ELF-1 (cell line): ENCODE measurements around the gene MTMR2.

ENCODE experiments used
- DNase-seq: peaks from one replicate; pipeline ENCODE4 v3.0.0-alpha.2; 2016; ENCODE audit warnings: low read depth, low spot score

The MTMR2 gene

GRCh38 chr11:95923728-95924413 lies at the start of gene MTMR2:
TSS of gene MTMR2 (minus strand) at chr11:95924107. CDS start at chr11:95923954, 153 bp downstream.
- peak; percentile 90 for DNase-seq

- DNase-seq: no peak
Observed at GRCh38 chr11:95972060-95972459, 48.2 kb upstream of the MTMR2 start.

- no peak for DNase-seq
Observed at GRCh38 chr11:95968585-95968984, 44.7 kb upstream of the MTMR2 start.

- no peak for DNase-seq
Observed at GRCh38 chr11:95964281-95964680, 40.4 kb upstream of the MTMR2 start.

- no peak for DNase-seq
Observed at GRCh38 chr11:95961758-95962157, 37.9 kb upstream of the MTMR2 start.

- DNase-seq: no peak
Observed at GRCh38 chr11:95950905-95951304, 27.0 kb upstream of the MTMR2 start.

GRCh38 chr11:95948637-95949036 lies 24.7 kb upstream of the MTMR2 start:
- no peak for DNase-seq

- DNase-seq: no peak
Observed at GRCh38 chr11:95944623-95945022, 20.7 kb upstream of the MTMR2 start.

- no peak for DNase-seq
Observed at GRCh38 chr11:95943546-95943945, 19.6 kb upstream of the MTMR2 start.

- DNase-seq: no peak
Observed at GRCh38 chr11:95939091-95939490, 15.2 kb upstream of the MTMR2 start.

GRCh38 chr11:95937358-95937757 lies 13.5 kb upstream of the MTMR2 start:
- DNase-seq: no peak

GRCh38 chr11:95933594-95933993 lies 9.7 kb upstream of the MTMR2 start:
- DNase-seq: no peak

- no peak for DNase-seq
Observed at GRCh38 chr11:95931916-95932315, 8.0 kb upstream of the MTMR2 start.

GRCh38 chr11:95930948-95931347 lies 7.0 kb upstream of the MTMR2 start:
- no peak for DNase-seq

- no peak for DNase-seq
Observed at GRCh38 chr11:95926726-95927125, 2.8 kb upstream of the MTMR2 start.

GRCh38 chr11:95925011-95925410 lies 1.1 kb upstream of the MTMR2 start:
- DNase-seq: no peak

GRCh38 chr11:95924414-95924760 lies 480 bp upstream of the MTMR2 start:
- no peak for DNase-seq

GRCh38 chr11:95923439-95923727 lies 524 bp downstream of the MTMR2 start:
- DNase-seq: no peak

- no peak for DNase-seq
Observed at GRCh38 chr11:95922536-95923438, 1.1 kb downstream of the MTMR2 start.

- no peak for DNase-seq
Observed at GRCh38 chr11:95922099-95922498, 1.8 kb downstream of the MTMR2 start.

- DNase-seq: no peak
Observed at GRCh38 chr11:95920460-95921105, 3.3 kb downstream of the MTMR2 start.

- DNase-seq: no peak
Observed at GRCh38 chr11:95919514-95919913, 4.4 kb downstream of the MTMR2 start.

- DNase-seq: no peak
Observed at GRCh38 chr11:95918720-95919119, 5.2 kb downstream of the MTMR2 start.
